Measurements from ENCODE around the gene SSR3. TPM values are rescaled to one million over a fixed set of nuclear protein-coding genes. Genes with fewer than 3 reads are reported as not detected.
"Not testable (repeated sequence)": the region's sequence is repeated elsewhere in the genome, so short reads cannot be mapped to it uniquely, and the experiment has no call there.

SSR3 gene
- total RNA-seq, 1 donor from 2014 or later: 101 TPM

GRCh38 chr3:156576051-156576450 lies 21.1 kb upstream of the SSR3 start:
- DNase-seq: no peak

GRCh38 chr3:156575641-156576040 lies 20.7 kb upstream of the SSR3 start:
- no peak for DNase-seq

GRCh38 chr3:156569881-156570280 lies 15.0 kb upstream of the SSR3 start:
- DNase-seq: not testable (repeated sequence)

GRCh38 chr3:156569016-156569415 lies 14.1 kb upstream of the SSR3 start:
- not testable (repeated sequence) for DNase-seq

- DNase-seq: no peak
Measured at GRCh38 chr3:156563900-156564682, 9.2 kb upstream of the SSR3 start.

GRCh38 chr3:156562486-156562885 lies 7.6 kb upstream of the SSR3 start:
- DNase-seq: not testable (repeated sequence)

- no peak for DNase-seq
Measured at GRCh38 chr3:156561533-156561932, 6.6 kb upstream of the SSR3 start.

GRCh38 chr3:156559321-156559720 lies 4.4 kb upstream of the SSR3 start:
- DNase-seq: no peak

- no peak for DNase-seq
Measured at GRCh38 chr3:156558389-156558788, 3.5 kb upstream of the SSR3 start.

GRCh38 chr3:156554515-156554841 lies 439 bp downstream of the SSR3 start:
- DNase-seq: no peak

- no peak for DNase-seq
Measured at GRCh38 chr3:156553705-156554356, 1.1 kb downstream of the SSR3 start.

GRCh38 chr3:156552973-156553372 lies 1.9 kb downstream of the SSR3 start:
- DNase-seq: no peak

- no peak for DNase-seq
Measured at GRCh38 chr3:156551746-156552145, 3.2 kb downstream of the SSR3 start.

GRCh38 chr3:156551261-156551660 lies 3.7 kb downstream of the SSR3 start:
- no peak for DNase-seq

- no peak for DNase-seq
Measured at GRCh38 chr3:156548902-156549301, 6.0 kb downstream of the SSR3 start.

GRCh38 chr3:156548041-156548687 lies 6.8 kb downstream of the SSR3 start:
- no peak for DNase-seq

- no peak for DNase-seq
Measured at GRCh38 chr3:156547637-156548036, 7.3 kb downstream of the SSR3 start.

GRCh38 chr3:156543043-156543555 lies 11.8 kb downstream of the SSR3 start:
- no peak for DNase-seq

GRCh38 chr3:156542101-156543042 lies 12.5 kb downstream of the SSR3 start:
- no peak for DNase-seq

- DNase-seq: no peak
Measured at GRCh38 chr3:156539802-156540201, 15.1 kb downstream of the SSR3 start.

- no peak for DNase-seq
Measured at GRCh38 chr3:156539051-156539450, 15.9 kb downstream of the SSR3 start.

All from occipital lobe (tissue), 2 donors.